GM19238 (cell line): ENCODE data around the gene RASD1.

Experiments
- DNase-seq: peaks from one replicate; pipeline ENCODE4 v3.0.0; 2011; ENCODE audit warnings: low spot score; ENCODE audit not compliant: insufficient read length

The RASD1 gene

GRCh38 chr17:17527534-17527933 lies 31.3 kb upstream of the RASD1 start:
- no peak for DNase-seq

- DNase-seq = no peak
Observed at GRCh38 chr17:17526369-17526768, 30.2 kb upstream of the RASD1 start.

- no peak for DNase-seq
Observed at GRCh38 chr17:17525956-17526355, 29.8 kb upstream of the RASD1 start.

GRCh38 chr17:17525311-17525710 lies 29.1 kb upstream of the RASD1 start:
- DNase-seq = no peak

GRCh38 chr17:17523731-17524490 lies 27.7 kb upstream of the RASD1 start:
- no peak for DNase-seq

GRCh38 chr17:17523001-17523730 lies 27.0 kb upstream of the RASD1 start:
- DNase-seq = no peak

GRCh38 chr17:17520599-17521232 lies 24.5 kb upstream of the RASD1 start:
- DNase-seq = no peak

- DNase-seq = no peak
Observed at GRCh38 chr17:17519886-17520285, 23.7 kb upstream of the RASD1 start.

- no peak for DNase-seq
Observed at GRCh38 chr17:17518951-17519350, 22.8 kb upstream of the RASD1 start.

GRCh38 chr17:17518014-17518413 lies 21.8 kb upstream of the RASD1 start:
- no peak for DNase-seq

- DNase-seq = no peak
Observed at GRCh38 chr17:17516941-17517720, 20.9 kb upstream of the RASD1 start.

GRCh38 chr17:17515934-17516930 lies 20.0 kb upstream of the RASD1 start:
- DNase-seq = no peak

- DNase-seq = no peak
Observed at GRCh38 chr17:17514993-17515933, 19.1 kb upstream of the RASD1 start.

- no peak for DNase-seq
Observed at GRCh38 chr17:17514361-17514992, 18.3 kb upstream of the RASD1 start.

GRCh38 chr17:17513626-17514025 lies 17.4 kb upstream of the RASD1 start:
- DNase-seq = no peak

GRCh38 chr17:17512866-17513265 lies 16.7 kb upstream of the RASD1 start:
- no peak for DNase-seq

GRCh38 chr17:17511881-17512858 lies 16.0 kb upstream of the RASD1 start:
- no peak for DNase-seq

GRCh38 chr17:17511293-17511741 lies 15.1 kb upstream of the RASD1 start:
- no peak for DNase-seq
